K562 (cell line): ENCODE results near the gene SPOCD1. TPM values are rescaled to one million over a fixed set of nuclear protein-coding genes. Genes with fewer than 3 reads are reported as not detected.
A peak's percentile ranks its signal among the peaks of the same experiment; 100 is the strongest.

Experiments
- C11orf30 ChIP-seq: fragments of 450-650 bp; IDR thresholded peaks from 2 replicates; pipeline ENCODE4 v1.6.1; 2016; ENCODE audit warnings: low read depth, mild to moderate bottlenecking
- EHMT2 ChIP-seq: fragments of 450-650 bp; IDR thresholded peaks from 2 replicates; pipeline ENCODE4 v1.6.1; 2018; ENCODE audit warnings: antibody characterized with exemption
- HLTF ChIP-seq: fragments of 450-650 bp; IDR thresholded peaks from 2 replicates; pipeline ENCODE4 v1.6.1; 2016
- KDM4B ChIP-seq, 2 experiments: fragments of 450-650 bp in 1 of 2; sonication (generic) in 1 of 2; IDR thresholded peaks; 2 replicates each; pipeline ENCODE4 v1.6.1; 2016 to 2017; ENCODE audit warnings: borderline replicate concordance in 2 of 2, antibody characterized with exemption in 1 of 2, low read depth in 1 of 2, mild to moderate bottlenecking in 1 of 2
- KLF13 ChIP-seq: fragments of 450-650 bp; IDR thresholded peaks from 2 replicates; pipeline ENCODE4 v1.6.1; 2016; ENCODE audit warnings: missing genetic modification characterization, low read depth, mild to moderate bottlenecking, missing compliant biosample characterization, moderate library complexity, borderline replicate concordance
- L3MBTL2 ChIP-seq: fragments of 450-650 bp; IDR thresholded peaks from 2 replicates; pipeline ENCODE4 v1.6.1; 2016; ENCODE audit warnings: mild to moderate bottlenecking, moderate library complexity
- LARP7 ChIP-seq: fragments of 450-650 bp; IDR thresholded peaks from 2 replicates; pipeline ENCODE4 v1.6.1; 2016
- MAFG ChIP-seq: fragments of 450-650 bp; conservative IDR thresholded peaks from 2 replicates; pipeline ENCODE4 v1.6.1; 2016; ENCODE audit warnings: missing genetic modification characterization, missing compliant biosample characterization
- MCM3 ChIP-seq: fragments of 450-650 bp; IDR thresholded peaks from 2 replicates; pipeline ENCODE4 v1.6.1; 2016
- MCM7 ChIP-seq, 2 experiments: fragments of 450-650 bp; IDR thresholded peaks; 2 replicates each; pipeline ENCODE4 v1.6.1; 2016 to 2018
- MITF ChIP-seq: IDR thresholded peaks from 2 replicates; pipeline ENCODE4 v1.6.1; 2014; ENCODE audit warnings: antibody characterized with exemption
- NCOA4 ChIP-seq: fragments of 450-650 bp; IDR thresholded peaks from 2 replicates; pipeline ENCODE4 v1.6.1; 2018; ENCODE audit warnings: mild to moderate bottlenecking; ENCODE audit not compliant: partially characterized antibody
- NCOR1 ChIP-seq: fragments of 450-650 bp; IDR thresholded peaks from 2 replicates; pipeline ENCODE4 v1.6.1; 2016; ENCODE audit warnings: mild to moderate bottlenecking, moderate library complexity
- NKRF ChIP-seq: fragments of 450-650 bp; IDR thresholded peaks from 2 replicates; pipeline ENCODE4 v1.6.1; 2016; ENCODE audit warnings: borderline replicate concordance
- OTX1 ChIP-seq: fragments of 450-650 bp; formaldehyde crosslinking; IDR thresholded peaks from 2 replicates; pipeline ENCODE4 v1.4.0; 2022; ENCODE audit warnings: mild to moderate bottlenecking
- PHB2 ChIP-seq: fragments of 450-650 bp; IDR thresholded peaks from 2 replicates; pipeline ENCODE4 v1.6.1; 2017; ENCODE audit warnings: low read depth
- SMARCA4 ChIP-seq: fragments of 450-650 bp; IDR thresholded peaks from 2 replicates; pipeline ENCODE4 v1.6.1; 2016
- SMC3 ChIP-seq: conservative IDR thresholded peaks from 2 replicates; pipeline ENCODE4 v1.6.1; 2011; ENCODE audit warnings: low read depth, low read length, improper control_type of control experiment; ENCODE audit not compliant: insufficient read depth
- SREBF2 ChIP-seq: sonication (generic); formaldehyde crosslinking; IDR thresholded peaks from 2 replicates; pipeline ENCODE4 v1.4.0; 2020; ENCODE audit warnings: mild to moderate bottlenecking, missing genetic modification reagents
- STAT5B ChIP-seq: fragments of 250-450 bp; sonication (Bioruptor Pico); IDR thresholded peaks from 2 replicates; pipeline ENCODE4 v1.8.0; 2021; ENCODE audit warnings: mild to moderate bottlenecking, inconsistent platforms
- TBP ChIP-seq: optimal IDR thresholded peaks from 2 replicates; pipeline ENCODE3; 2011; ENCODE audit warnings: low read depth, low read length, improper control_type of control experiment
- THRB ChIP-seq: fragments of 450-650 bp; formaldehyde crosslinking; conservative IDR thresholded peaks from 2 replicates; pipeline ENCODE4 v1.4.0; 2022; ENCODE audit warnings: mild to moderate bottlenecking, missing genetic modification characterization
- ZBTB2 ChIP-seq: fragments of 450-650 bp; IDR thresholded peaks from 2 replicates; pipeline ENCODE4 v1.6.1; 2016; ENCODE audit warnings: antibody characterized with exemption
- ZNF197 ChIP-seq: fragments of 200-800 bp; sonication (Bioruptor generic); IDR thresholded peaks from 2 replicates; pipeline ENCODE4 v1.6.1; 2016; ENCODE audit warnings: low read depth, missing genetic modification characterization, missing compliant biosample characterization
- ZNF699 ChIP-seq: fragments of 250-450 bp; sonication (Bioruptor Pico); IDR thresholded peaks from 2 replicates; pipeline ENCODE4 v1.8.0; 2021; ENCODE audit warnings: mild to moderate bottlenecking, moderate library complexity; ENCODE audit not compliant: insufficient replicate concordance
- ZNF707 ChIP-seq: fragments of 250-450 bp; sonication (Bioruptor Pico); conservative IDR thresholded peaks from 2 replicates; pipeline ENCODE4 v1.8.0; 2022; ENCODE audit warnings: inconsistent platforms, mild to moderate bottlenecking, moderate library complexity
- ZSCAN32 ChIP-seq: fragments of 450-650 bp; formaldehyde crosslinking; IDR thresholded peaks from 2 replicates; pipeline ENCODE4 v1.4.0; 2020; ENCODE audit warnings: mild to moderate bottlenecking, moderate library complexity
- polyA plus RNA-seq, 8 experiments: library from polyadenylated mRNA; depleted of rRNA in 4 of 8; stranded (reverse) in 5 of 8; unstranded in 3 of 8; fragments of >200 nt; fragmentation: Nextera tagmentation in 2 of 8; fragmentation: Illumina TruSeq in 1 of 8; extraction: Ambion mirVana in 2 of 8; extraction: Trizol in 1 of 8; gene quantifications; 2 replicates each; pipeline versions ENCODE4 v1.2.1 to v1.2.3, GENCODE V29; 2011 to 2014; ENCODE audit warnings: inconsistent platforms in 1 of 8, missing spikeins in 1 of 8
- total RNA-seq, 7 experiments: library from RNA; depleted of rRNA in 6 of 7; stranded (reverse); fragments of >200 nt in 6 of 7; fragmentation: Illumina TruSeq in 2 of 7; extraction: Trizol in 2 of 7; gene quantifications; 2 replicates each; pipeline versions ENCODE4 v1.2.1 to v1.2.3, GENCODE V29; 2011 to 2021; ENCODE audit warnings: low replicate concordance in 1 of 7

SPOCD1 gene
- total and polyA plus RNA-seq, 9 of the 15 experiments (the other 6 are each of a cell fraction or from before 2014, with no cell fraction given): 0.03 to 0.71 (median 0.26) TPM; not detected in 1

GRCh38 chr1:31803610-31804009 is 12.2 kb downstream of the SPOCD1 start (continued):
- TF ChIP-seq OTX1 (CRISPR knock-in tag) (peak; percentile 48; the same call in 1 of the 2 replicates), ZBTB2 (0 out of 2 replicates have a peak, but pooled peaks have one; percentile 29), HLTF (peak; percentile 82; the same call in 1 of the 2 replicates), MCM3 (0 out of 2 replicates have a peak, but pooled peaks have one; percentile 60), ZNF707 (CRISPR knock-in tag) (no peak), MITF (no peak), KDM4B (IDR thresholded peaks at IDR 0.05; ENCODE audit: borderline replicate concordance in 2 of 2, low read depth in 1 of 2) (no peak), MAFG (0 out of 2 replicates have a peak, but pooled peaks have one; percentile 12), ZNF699 (CRISPR knock-in tag) (no peak), SMARCA4 (peak; percentile 36; the same call in 1 of the 2 replicates), C11orf30 (peak; percentile 24; the same call in 1 of the 2 replicates), ZSCAN32 (CRISPR knock-in tag) (no peak), THRB (peak; percentile 79), NKRF (peak; percentile 65), NCOA4 (peak; percentile 13), PHB2 (peak; percentile 70; the same call in 1 of the 2 replicates), KLF13 (no peak), SMC3 (no peak), TBP (no peak), LARP7 (peak; percentile 88), EHMT2 (peak; percentile 61; the same call in 1 of the 2 replicates), NCOR1 (no peak), SREBF2 (CRISPR knock-in tag) (no peak), L3MBTL2 (no peak), MCM7 (IDR thresholded peaks at IDR 0.05) (peak; percentile 40 to 65; a peak in 2 of 4 replicates), ZNF197 (no peak), STAT5B (CRISPR knock-in tag) (no peak)
